ENCODE measurements around the gene DKKL1. TPM values are rescaled to one million over a fixed set of nuclear protein-coding genes. Genes with fewer than 3 reads are reported as not detected.
A peak's percentile ranks its signal among the peaks of the same experiment; 100 is the strongest.

The DKKL1 gene
- polyA plus RNA-seq, 1 donor (not counting 4 experiments of a cell fraction or from before 2014, with no cell fraction given): not detected

GRCh38 chr19:49347191-49347590 is 16.5 kb upstream of the DKKL1 start:
- H3K36me3 ChIP-seq (ENCODE audit: control insufficient read depth in 2 of 2, extremely low read depth in 1 of 2, insufficient read depth in 2 of 2, low read length in 2 of 2): peaks cover 6 to 11% of the 10 kb centered on the region in 2 experiments
- FAIRE-seq (no peak), DNase-seq (ENCODE audit: low read depth, low spot score) (no peak)
- TF ChIP-seq EZH2 (IDR thresholded peaks at IDR 0.05; ENCODE audit: low read length) (no peak), CTCF (optimal IDR thresholded peaks at IDR 0.05 in 1 of 3, IDR thresholded peaks at IDR 0.05 in 1 of 3, conservative IDR thresholded peaks at IDR 0.05 in 1 of 3; ENCODE audit: extremely low read depth in 1 of 3, insufficient read depth in 2 of 3, low read length in 3 of 3) (no peak)
- H2AFZ ChIP-seq (ENCODE audit: control insufficient read depth, low read length): no peak overlapping the region
- no peaks in the 10 kb centered on the region for H3K9me3 ChIP-seq (ENCODE audit: control insufficient read depth, low read depth, low read length)
- H3K27me3 ChIP-seq (ENCODE audit: control insufficient read depth, extremely low read depth, insufficient read depth, low read length): no peaks in the 10 kb centered on the region
- no peaks in the 10 kb centered on the region for H3K79me2 ChIP-seq (ENCODE audit: control insufficient read depth, insufficient read depth, low read length)
- no peak overlapping the region for H3K27ac ChIP-seq (ENCODE audit: control insufficient read depth, insufficient read depth, low read length)
- H3K4me2 ChIP-seq (ENCODE audit: control insufficient read depth, extremely low read depth, insufficient read depth, low read depth, low read length): no peak overlapping the region
- no peaks in the 10 kb centered on the region for H3K4me1 ChIP-seq (ENCODE audit: control insufficient read depth, extremely low read depth, insufficient read depth, low read length)
- dilution Hi-C loops (cut with MboI; ENCODE audit: extremely low pct_ligation_motif_present, low sequenced_read_pairs): no loop called here
- no peak overlapping the region for H3K4me3 ChIP-seq (ENCODE audit: control insufficient read depth in 2 of 3, extremely low read depth in 1 of 3, insufficient read depth in 2 of 3, low read depth in 1 of 3, low read length in 3 of 3)
- H3K9ac ChIP-seq (ENCODE audit: control insufficient read depth, extremely low read depth, insufficient read depth, low read length): no peak overlapping the region
- H3K9me1 ChIP-seq (ENCODE audit: control insufficient read depth, extremely low read depth, insufficient read depth, low read length): no peaks in the 10 kb centered on the region
- H4K20me1 ChIP-seq (ENCODE audit: control insufficient read depth, extremely low read depth, insufficient read depth, low read length): no peaks in the 10 kb centered on the region

- Histone ChIP-seq H3K27ac (ENCODE audit: control insufficient read depth, insufficient read depth, low read length) (no peak overlapping the region), H3K79me2 (ENCODE audit: control insufficient read depth, insufficient read depth, low read length) (no peaks in the 10 kb centered on the region), H2AFZ (ENCODE audit: control insufficient read depth, low read length) (no peak overlapping the region), H3K36me3 (ENCODE audit: control insufficient read depth in 2 of 2, extremely low read depth in 1 of 2, insufficient read depth in 2 of 2, low read length in 2 of 2) (peaks cover 6 to 7% of the 10 kb centered on the region in 2 experiments), H3K9ac (ENCODE audit: control insufficient read depth, extremely low read depth, insufficient read depth, low read length) (no peak overlapping the region), H3K4me2 (ENCODE audit: control insufficient read depth, extremely low read depth, insufficient read depth, low read depth, low read length) (no peak overlapping the region), H4K20me1 (ENCODE audit: control insufficient read depth, extremely low read depth, insufficient read depth, low read length) (no peaks in the 10 kb centered on the region), H3K9me3 (ENCODE audit: control insufficient read depth, low read depth, low read length) (no peaks in the 10 kb centered on the region), H3K27me3 (ENCODE audit: control insufficient read depth, extremely low read depth, insufficient read depth, low read length) (no peaks in the 10 kb centered on the region), H3K4me3 (ENCODE audit: control insufficient read depth in 2 of 3, extremely low read depth in 1 of 3, insufficient read depth in 2 of 3, low read depth in 1 of 3, low read length in 3 of 3) (no peak overlapping the region), H3K4me1 (ENCODE audit: control insufficient read depth, extremely low read depth, insufficient read depth, low read length) (no peaks in the 10 kb centered on the region), H3K9me1 (ENCODE audit: control insufficient read depth, extremely low read depth, insufficient read depth, low read length) (no peaks in the 10 kb centered on the region)
- TF ChIP-seq EZH2 (IDR thresholded peaks at IDR 0.05; ENCODE audit: low read length): no peak
- TF ChIP-seq CTCF (optimal IDR thresholded peaks at IDR 0.05 in 1 of 3, IDR thresholded peaks at IDR 0.05 in 1 of 3, conservative IDR thresholded peaks at IDR 0.05 in 1 of 3; ENCODE audit: extremely low read depth in 1 of 3, insufficient read depth in 2 of 3, low read length in 3 of 3): peak; percentile 5 to 21 (median 12)
- FAIRE-seq (no peak), DNase-seq (ENCODE audit: low read depth, low spot score) (no peak)
- dilution Hi-C loops (cut with MboI; ENCODE audit: extremely low pct_ligation_motif_present, low sequenced_read_pairs): no loop called here
These were observed 15.8 kb upstream of the DKKL1 start for GRCh38 chr19:49347835-49348234.

Data from keratinocyte (primary cell).